A549 (cell line): Measurements from ENCODE around the gene FNIP2. TPM values are rescaled to one million over a fixed set of nuclear protein-coding genes. Genes with fewer than 3 reads are reported as not detected.

Experiments used
- ATAC-seq, 2 experiments: fragments of 200-7000 bp in 1 of 2; fragments of >200 bp in 1 of 2; cut with Nextera tagmentation in 1 of 2; cut with Tn5 transposase in 1 of 2; 3 replicates each; pipeline versions ENCODE4 v1.8.0 to v1.9.1; 2018 to 2020; ENCODE audit warnings: mild to moderate bottlenecking in 1 of 2, moderate library complexity in 1 of 2
- CTCF ChIA-PET: fragments of 300-600 bp; sonication (Branson Sonifier 250); formaldehyde crosslinking; extraction: SDS; loops from one replicate; lab custom pipeline; 2021; ENCODE audit warnings: antibody characterized with exemption, inconsistent platforms; lab: Yijun Ruan, JAX
- POLR2A ChIA-PET: fragments of 350-600 bp; formaldehyde crosslinking; extraction: SDS; loops from one replicate; lab custom pipeline; 2021; ENCODE audit warnings: antibody characterized with exemption, inconsistent platforms; lab: Yijun Ruan, JAX
- DNase-seq, 2 experiments: peaks; one replicate each; pipeline versions ENCODE4 v3.0.0 to v3.0.0-alpha.2; 2011 to 2016; ENCODE audit warnings: low read depth in 1 of 2, low spot score in 1 of 2
- FAIRE-seq: peaks from 2 replicates; lab custom pipeline; 2011; peaks lifted over from hg19 to GRCh38; lab: Jason Lieb, UNC
- H3K27ac ChIP-seq, 2 experiments: fragments of >200 bp; sonication (Bioruptor Twin); formaldehyde crosslinking; 3 replicates each; pipeline ENCODE4 v1.5.1; 2016 to 2017
- H3K4me1 ChIP-seq: fragments of >200 bp; sonication (Bioruptor Twin); formaldehyde crosslinking; 3 replicates; pipeline ENCODE4 v1.6.1; 2016
- H3K4me2 ChIP-seq: fragments of >200 bp; sonication (Bioruptor Twin); formaldehyde crosslinking; 3 replicates; pipeline ENCODE4 v1.6.1; 2016
- H3K4me3 ChIP-seq: fragments of >200 bp; sonication (Bioruptor Twin); formaldehyde crosslinking; 3 replicates; pipeline ENCODE4 v1.5.1; 2016
- H3K9me3 ChIP-seq: fragments of >200 bp; sonication (Bioruptor Twin); formaldehyde crosslinking; 3 replicates; pipeline ENCODE4 v1.6.1; 2016
- CBX2 ChIP-seq: fragments of 200-600 bp; sonication (generic); IDR thresholded peaks from 2 replicates; pipeline ENCODE4 v1.6.1; 2016; ENCODE audit warnings: low read depth, mild to moderate bottlenecking, borderline replicate concordance
- CBX8 ChIP-seq: fragments of 200-600 bp; sonication (generic); IDR thresholded peaks from 2 replicates; pipeline ENCODE4 v1.6.1; 2016
- CHD4 ChIP-seq: fragments of 200-600 bp; sonication (generic); IDR thresholded peaks from 2 replicates; pipeline ENCODE4 v1.6.1; 2016; ENCODE audit warnings: antibody characterized with exemption, mild to moderate bottlenecking, borderline replicate concordance
- HDAC2 ChIP-seq: fragments of 200-600 bp; sonication (generic); IDR thresholded peaks from 2 replicates; pipeline ENCODE4 v1.6.1; 2016
- JUNB ChIP-seq: fragments of >200 bp; sonication (Bioruptor Twin); formaldehyde crosslinking; IDR thresholded peaks from 2 replicates; pipeline ENCODE4 v1.6.1; 2016
- KDM1A ChIP-seq: fragments of 200-600 bp; sonication (generic); IDR thresholded peaks from 2 replicates; pipeline ENCODE4 v1.6.1; 2016; ENCODE audit warnings: low read depth, mild to moderate bottlenecking
- KDM5A ChIP-seq: fragments of 200-600 bp; sonication (generic); IDR thresholded peaks from 2 replicates; pipeline ENCODE4 v1.6.1; 2016; ENCODE audit warnings: antibody characterized with exemption, mild to moderate bottlenecking
- MAX ChIP-seq: IDR thresholded peaks from 2 replicates; pipeline ENCODE4 v1.6.1; 2012
- NFE2L2 ChIP-seq: fragments of 150-350 bp; conservative IDR thresholded peaks from 2 replicates; pipeline ENCODE4 v1.6.1; 2014; ENCODE audit warnings: low read length
- NR3C1 ChIP-seq: fragments of >200 bp; sonication (Bioruptor Twin); formaldehyde crosslinking; IDR thresholded peaks from 3 replicates; pipeline ENCODE4 v1.6.1; 2017
- PBX3 ChIP-seq: IDR thresholded peaks from 2 replicates; pipeline ENCODE4 v1.6.1; 2012
- POLR2A ChIP-seq: IDR thresholded peaks from 2 replicates; pipeline ENCODE4 v1.6.1; 2012; ENCODE audit warnings: mild to moderate bottlenecking, low read length
- POLR2AphosphoS2 ChIP-seq: conservative IDR thresholded peaks from 2 replicates; pipeline ENCODE4 v1.6.1; 2012; ENCODE audit warnings: low read length, improper control_type of control experiment, inconsistent platforms
- RARB ChIP-seq: fragments of 250-450 bp; sonication (Bioruptor Pico); IDR thresholded peaks from 2 replicates; pipeline ENCODE4 v1.8.0; 2021; ENCODE audit warnings: mild to moderate bottlenecking, moderate library complexity
- RCOR1 ChIP-seq: fragments of 150-350 bp; IDR thresholded peaks from 2 replicates; pipeline ENCODE4 v1.6.1; 2014; ENCODE audit warnings: antibody characterized with exemption, low read length, low read depth
- RNF2 ChIP-seq: fragments of 200-600 bp; sonication (generic); IDR thresholded peaks from 2 replicates; pipeline ENCODE4 v1.6.1; 2016; ENCODE audit warnings: low read depth, mild to moderate bottlenecking, antibody characterized with exemption, moderate library complexity, borderline replicate concordance
- SREBF2 ChIP-seq: fragments of 450-650 bp; IDR thresholded peaks from 2 replicates; pipeline ENCODE4 v1.6.1; 2014; ENCODE audit warnings: mild to moderate bottlenecking, moderate library complexity
- TFCP2L1 ChIP-seq: fragments of 250-450 bp; sonication (Bioruptor Pico); IDR thresholded peaks from 2 replicates; pipeline ENCODE4 v1.5.0; 2021; ENCODE audit warnings: mild to moderate bottlenecking
- WGBS: methylation state at CpG from one replicate; pipeline ENCODE4 v1.1.6; 2017; ENCODE audit errors: missing lambda C conversion rate; 5-methylcytosine and 5-hydroxymethylcytosine counted together
- polyA plus RNA-seq, 4 experiments: library from polyadenylated mRNA; depleted of rRNA in 3 of 4; stranded (reverse); fragments of >200 nt; fragmentation: RNase III in 1 of 4; extraction: RNeasy Plus Mini Kit Qiagen cat#74134 plus additional on column Dnase treatment in 1 of 4; gene quantifications; 2 replicates in 3 of 4; 3 replicates in 1 of 4; pipeline ENCODE4 v1.2.3, GENCODE V29; 2011 to 2017
- TF ChIP-seq, protein P1 (sequence below): fragments of 150-350 bp; IDR thresholded peaks from 2 replicates; pipeline ENCODE4 v1.6.1; 2014; ENCODE audit warnings: low read depth, mild to moderate bottlenecking, low read length
- TF ChIP-seq, protein P2 (sequence below): fragments of 250-450 bp; sonication (Bioruptor Pico); IDR thresholded peaks from 2 replicates; pipeline ENCODE4 v1.5.0; 2021; ENCODE audit warnings: mild to moderate bottlenecking, moderate library complexity, borderline replicate concordance
- TF ChIP-seq, protein P3 (sequence below): fragments of 250-450 bp; sonication (Bioruptor Pico); IDR thresholded peaks from 2 replicates; pipeline ENCODE4 v1.5.0; 2020; ENCODE audit warnings: low read depth, mild to moderate bottlenecking, moderate library complexity
- TF ChIP-seq, protein P4 (sequence below): fragments of >200 bp; sonication (Bioruptor Twin); formaldehyde crosslinking; IDR thresholded peaks from 2 replicates; pipeline ENCODE4 v1.6.1; 2016
- TF ChIP-seq, protein P5 (sequence below): fragments of >200 bp; sonication (Bioruptor Twin); formaldehyde crosslinking; IDR thresholded peaks from 3 replicates; pipeline ENCODE4 v1.6.1; 2016

The FNIP2 gene
- polyA plus RNA-seq, 2 of the 4 experiments (the other 2 are of a cell fraction) = 2.0 to 2.5 TPM

DNA sequence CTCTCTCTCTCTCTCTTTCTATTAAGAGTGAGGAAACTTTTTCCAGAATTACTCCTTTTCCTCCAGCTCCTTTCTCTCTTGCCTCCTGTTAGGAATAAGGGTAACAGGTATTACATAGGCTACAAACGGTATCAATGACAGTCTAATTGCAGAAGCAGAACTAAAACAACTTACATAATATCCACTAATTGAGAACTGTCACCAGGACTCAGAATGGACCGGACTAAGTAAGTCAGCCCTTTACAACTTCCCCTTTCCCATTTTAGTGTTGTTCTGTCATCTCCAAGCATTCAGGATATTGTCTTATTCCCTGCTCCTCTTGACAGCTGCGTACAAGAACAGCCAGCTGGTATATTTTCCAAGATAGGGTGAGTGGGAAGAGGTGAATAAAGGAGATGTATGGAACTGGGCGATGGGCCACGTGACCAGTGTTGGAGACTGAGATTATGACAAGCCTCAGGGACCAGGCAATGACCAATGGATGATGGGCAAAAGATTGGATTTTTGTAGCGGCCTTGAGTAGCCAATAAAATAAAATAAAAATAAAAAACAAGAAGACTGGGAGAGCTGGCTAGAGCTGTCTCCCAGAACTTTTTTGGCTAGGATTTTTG is 2.3 kb upstream of the FNIP2 start:
- POLR2A ChIA-PET = no interaction called here
- Histone ChIP-seq H3K9me3 (no peaks in the 10 kb centered on the region), H3K27ac (no peak overlapping the region)
- no peak for ATAC-seq
- TF ChIP-seq KDM1A (no peak), JUNB (no peak), TFCP2L1 (CRISPR knock-in tag) (no peak), MAX (no peak), RNF2 (no peak), POLR2AphosphoS2 (no peak), HDAC2 (no peak)
- TF ChIP-seq, all 56 proteins: peak for 0
- peaks cover 9% of the 10 kb centered on the region; the same call in 1 of the 3 replicates for H3K4me1 ChIP-seq
- CTCF ChIA-PET = interaction anchor here (0.7 kb wide), 1 partner anchor 108 kb away, joined by 3 read pairs; no protein-coding TSS in a partner anchor
- no peak overlapping the region for H3K4me3 ChIP-seq
- no peak for DNase-seq
- 92% methylated on average over 6 of the region's 6 CpGs for WGBS
- H3K4me2 ChIP-seq = no peak overlapping the region
- no peak for FAIRE-seq

GRCh38 chr4:158767451-158767850 is 1.4 kb upstream of the FNIP2 start:
- CTCF ChIA-PET = no interaction called here
- Histone ChIP-seq H3K4me3 (no peak overlapping the region), H3K9me3 (no peaks in the 10 kb centered on the region), H3K4me2 (no peak overlapping the region; the same call in 2 of the 3 replicates), H3K4me1 (peaks cover 9% of the 10 kb centered on the region; the same call in 1 of the 3 replicates), H3K27ac (no peak overlapping the region)
- no peak for DNase-seq
- WGBS = 43% methylated on average over 2 of the region's 2 CpGs
- no peak for ATAC-seq
- POLR2A ChIA-PET = no interaction called here
- FAIRE-seq = no peak
- TF ChIP-seq RNF2 (no peak), NR3C1 (no peak)

DNA sequence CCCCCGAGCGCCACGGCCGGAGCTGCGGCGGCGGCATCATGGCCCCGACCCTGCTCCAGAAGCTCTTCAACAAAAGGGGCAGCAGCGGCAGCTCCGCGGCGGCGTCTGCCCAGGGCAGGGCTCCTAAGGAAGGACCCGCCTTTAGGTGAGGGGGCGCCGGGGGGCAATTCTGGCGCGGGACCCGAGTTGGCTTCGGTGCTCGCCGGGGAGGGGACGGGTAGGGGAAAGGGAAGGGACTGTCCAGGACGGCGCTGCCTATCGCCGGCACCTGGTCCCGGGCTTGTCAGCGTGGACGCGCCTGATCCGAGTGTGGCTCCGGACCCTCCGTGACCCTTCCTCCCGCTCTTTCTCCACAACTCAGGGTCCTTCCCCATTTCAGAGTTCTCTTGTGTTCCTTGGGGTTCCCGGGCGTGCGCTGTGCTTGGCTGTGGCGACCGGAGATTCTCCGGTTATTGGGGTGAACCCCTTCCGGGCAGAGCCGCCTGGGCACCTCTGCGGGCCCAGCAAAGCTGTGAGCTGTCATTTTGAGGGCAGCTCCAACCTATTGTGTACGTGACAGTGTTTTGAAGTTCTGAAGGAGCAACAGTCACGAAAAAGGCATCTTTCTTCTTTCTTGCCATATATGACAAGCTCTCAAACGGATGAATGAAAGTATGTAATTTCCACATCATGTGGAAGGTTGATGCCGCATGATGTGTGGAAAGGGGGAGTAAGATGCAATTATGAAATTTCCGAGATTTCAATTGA is 522 bp downstream of the FNIP2 start:
- peak overlapping the region; percentile 66 for H3K4me3 ChIP-seq
- H3K9me3 ChIP-seq = no peaks in the 10 kb centered on the region
- peak in 1 of 2 experiments; percentile 19 for DNase-seq
- CTCF ChIA-PET = interaction anchor here (1.1 to 2.0 kb wide), 3 partner anchors 11 to 434 kb away, joined by 3 to 4 read pairs (median 3); no protein-coding TSS in a partner anchor
- POLR2A ChIA-PET = interaction anchor here (1.4 kb wide), 1 partner anchor 40 kb away, joined by 3 read pairs; no protein-coding TSS in a partner anchor
- 7% methylated on average over 19 of the region's 49 CpGs for WGBS
- ATAC-seq = peak; percentile 73 to 75
- no peak for FAIRE-seq
- peak overlapping the region; percentile 80 for H3K4me2 ChIP-seq
- TF ChIP-seq, protein P1, sequence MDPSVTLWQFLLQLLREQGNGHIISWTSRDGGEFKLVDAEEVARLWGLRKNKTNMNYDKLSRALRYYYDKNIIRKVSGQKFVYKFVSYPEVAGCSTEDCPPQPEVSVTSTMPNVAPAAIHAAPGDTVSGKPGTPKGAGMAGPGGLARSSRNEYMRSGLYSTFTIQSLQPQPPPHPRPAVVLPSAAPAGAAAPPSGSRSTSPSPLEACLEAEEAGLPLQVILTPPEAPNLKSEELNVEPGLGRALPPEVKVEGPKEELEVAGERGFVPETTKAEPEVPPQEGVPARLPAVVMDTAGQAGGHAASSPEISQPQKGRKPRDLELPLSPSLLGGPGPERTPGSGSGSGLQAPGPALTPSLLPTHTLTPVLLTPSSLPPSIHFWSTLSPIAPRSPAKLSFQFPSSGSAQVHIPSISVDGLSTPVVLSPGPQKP = no peak
- TF ChIP-seq CBX8 (no peak), POLR2A (no peak), RNF2 (no peak), PBX3 (no peak), SREBF2 (no peak), CBX2 (no peak), RARB (CRISPR knock-in tag) (no peak), CHD4 (no peak), NFE2L2 (no peak), KDM5A (no peak), RCOR1 (no peak), HDAC2 (no peak)
- TF ChIP-seq, protein P2, sequence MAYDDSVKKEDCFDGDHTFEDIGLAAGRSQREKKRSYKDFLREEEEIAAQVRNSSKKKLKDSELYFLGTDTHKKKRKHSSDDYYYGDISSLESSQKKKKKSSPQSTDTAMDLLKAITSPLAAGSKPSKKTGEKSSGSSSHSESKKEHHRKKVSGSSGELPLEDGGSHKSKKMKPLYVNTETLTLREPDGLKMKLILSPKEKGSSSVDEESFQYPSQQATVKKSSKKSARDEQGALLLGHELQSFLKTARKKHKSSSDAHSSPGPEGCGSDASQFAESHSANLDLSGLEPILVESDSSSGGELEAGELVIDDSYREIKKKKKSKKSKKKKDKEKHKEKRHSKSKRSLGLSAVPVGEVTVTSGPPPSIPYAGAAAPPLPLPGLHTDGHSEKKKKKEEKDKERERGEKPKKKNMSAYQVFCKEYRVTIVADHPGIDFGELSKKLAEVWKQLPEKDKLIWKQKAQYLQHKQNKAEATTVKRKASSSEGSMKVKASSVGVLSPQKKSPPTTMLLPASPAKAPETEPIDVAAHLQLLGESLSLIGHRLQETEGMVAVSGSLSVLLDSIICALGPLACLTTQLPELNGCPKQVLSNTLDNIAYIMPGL (CRISPR knock-in tag) = no peak
- TF ChIP-seq, protein P3, sequence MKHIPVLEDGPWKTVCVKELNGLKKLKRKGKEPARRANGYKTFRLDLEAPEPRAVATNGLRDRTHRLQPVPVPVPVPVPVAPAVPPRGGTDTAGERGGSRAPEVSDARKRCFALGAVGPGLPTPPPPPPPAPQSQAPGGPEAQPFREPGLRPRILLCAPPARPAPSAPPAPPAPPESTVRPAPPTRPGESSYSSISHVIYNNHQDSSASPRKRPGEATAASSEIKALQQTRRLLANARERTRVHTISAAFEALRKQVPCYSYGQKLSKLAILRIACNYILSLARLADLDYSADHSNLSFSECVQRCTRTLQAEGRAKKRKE = no peak
- TF ChIP-seq, protein P4, sequence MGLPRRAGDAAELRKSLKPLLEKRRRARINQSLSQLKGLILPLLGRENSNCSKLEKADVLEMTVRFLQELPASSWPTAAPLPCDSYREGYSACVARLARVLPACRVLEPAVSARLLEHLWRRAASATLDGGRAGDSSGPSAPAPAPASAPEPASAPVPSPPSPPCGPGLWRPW = no peak
- TF ChIP-seq, protein P5, sequence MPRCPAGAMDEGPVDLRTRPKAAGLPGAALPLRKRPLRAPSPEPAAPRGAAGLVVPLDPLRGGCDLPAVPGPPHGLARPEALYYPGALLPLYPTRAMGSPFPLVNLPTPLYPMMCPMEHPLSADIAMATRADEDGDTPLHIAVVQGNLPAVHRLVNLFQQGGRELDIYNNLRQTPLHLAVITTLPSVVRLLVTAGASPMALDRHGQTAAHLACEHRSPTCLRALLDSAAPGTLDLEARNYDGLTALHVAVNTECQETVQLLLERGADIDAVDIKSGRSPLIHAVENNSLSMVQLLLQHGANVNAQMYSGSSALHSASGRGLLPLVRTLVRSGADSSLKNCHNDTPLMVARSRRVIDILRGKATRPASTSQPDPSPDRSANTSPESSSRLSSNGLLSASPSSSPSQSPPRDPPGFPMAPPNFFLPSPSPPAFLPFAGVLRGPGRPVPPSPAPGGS = no peak
- peaks cover 9% of the 10 kb centered on the region; the same call in 1 of the 3 replicates for H3K4me1 ChIP-seq
- peak overlapping the region; percentile 92 to 95 for H3K27ac ChIP-seq
